GM19193 (cell line): ENCODE measurements around the gene APCDD1L.

Source experiments
- POLR2A ChIP-seq: IDR thresholded peaks from 4 replicates; pipeline ENCODE4 v1.6.1; 2011; ENCODE audit not compliant: insufficient read depth, insufficient read length; ENCODE audit errors: extremely low read depth

The APCDD1L gene

GRCh38 chr20:58531063-58531462 lies 15.9 kb upstream of the APCDD1L start:
- no peak for TF ChIP-seq POLR2A

GRCh38 chr20:58528412-58528811 lies 13.2 kb upstream of the APCDD1L start:
- TF ChIP-seq POLR2A, result no peak

- TF ChIP-seq POLR2A, result no peak
These were observed 11.2 kb upstream of the APCDD1L start for GRCh38 chr20:58526411-58526810.

- TF ChIP-seq POLR2A, result no peak
These were observed 9.6 kb upstream of the APCDD1L start for GRCh38 chr20:58524814-58525213.

GRCh38 chr20:58523971-58524315 lies 8.7 kb upstream of the APCDD1L start:
- TF ChIP-seq POLR2A, result no peak

GRCh38 chr20:58523072-58523970 lies 8.1 kb upstream of the APCDD1L start:
- TF ChIP-seq POLR2A, result no peak

- TF ChIP-seq POLR2A, result no peak
These were observed 7.5 kb upstream of the APCDD1L start for GRCh38 chr20:58522666-58523065.

GRCh38 chr20:58521763-58522162 lies 6.6 kb upstream of the APCDD1L start:
- no peak for TF ChIP-seq POLR2A

- no peak for TF ChIP-seq POLR2A
These were observed 4.9 kb upstream of the APCDD1L start for GRCh38 chr20:58519940-58520712.

GRCh38 chr20:58518896-58519593 lies 3.8 kb upstream of the APCDD1L start:
- TF ChIP-seq POLR2A, result no peak

- no peak for TF ChIP-seq POLR2A
These were observed 3.2 kb upstream of the APCDD1L start for GRCh38 chr20:58518387-58518786.

- no peak for TF ChIP-seq POLR2A
These were observed 622 bp downstream of the APCDD1L start for GRCh38 chr20:58514321-58515232.

GRCh38 chr20:58513580-58514285 lies 1.5 kb downstream of the APCDD1L start:
- TF ChIP-seq POLR2A, result no peak
